HG03280 (cell line): Measurements from ENCODE around the gene SACS.
"Not testable (repeated sequence)": the region's sequence is repeated elsewhere in the genome, so short reads cannot be mapped to it uniquely, and the experiment has no call there.

ENCODE experiments used
- ATAC-seq: cut with Tn5 transposase; IDR thresholded peaks from one replicate; pipeline ENCODE4 v1.9.1; 2021; ENCODE audit warnings: mild to moderate bottlenecking, moderate library complexity; ENCODE audit not compliant: unreplicated experiment

SACS gene

DNA sequence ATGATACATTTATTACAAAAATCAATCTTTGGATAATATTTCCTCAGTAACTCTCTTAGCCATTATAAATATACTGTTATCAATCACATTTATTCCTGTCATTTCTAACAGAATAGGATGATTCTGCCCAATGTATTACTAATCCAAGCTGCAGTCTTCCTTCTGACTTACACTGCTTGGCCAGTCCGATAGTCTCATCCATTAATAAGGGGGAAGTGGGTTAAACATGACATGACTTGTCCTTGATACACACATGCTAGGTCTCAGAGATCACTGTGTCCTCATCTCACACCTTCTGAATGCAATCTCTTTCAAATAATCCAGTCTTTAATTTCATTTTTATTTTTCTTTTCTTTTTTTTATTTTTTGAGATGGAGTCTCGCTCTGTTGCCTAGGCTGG is 18.8 kb downstream of the SACS start:
- ATAC-seq, result no peak

DNA sequence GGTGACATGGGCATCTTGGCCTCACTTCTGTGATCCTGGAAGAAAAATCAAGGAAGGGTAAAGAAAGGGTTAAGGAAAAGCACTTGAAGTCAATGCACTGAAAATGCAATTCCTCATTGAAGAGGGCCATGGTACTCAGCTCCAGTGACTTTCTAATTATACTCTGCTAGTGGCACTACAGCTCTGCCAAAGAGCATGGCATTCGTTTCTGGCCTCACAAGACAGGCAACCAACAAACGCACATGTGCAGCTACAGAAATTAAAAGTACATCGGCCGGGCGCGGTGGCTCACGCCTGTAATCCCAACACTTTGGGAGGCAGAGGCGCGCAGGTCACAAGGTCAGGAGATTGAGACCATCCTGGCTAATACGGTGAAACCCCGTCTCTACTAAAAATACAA is 21.8 kb downstream of the SACS start:
- no peak for ATAC-seq

DNA sequence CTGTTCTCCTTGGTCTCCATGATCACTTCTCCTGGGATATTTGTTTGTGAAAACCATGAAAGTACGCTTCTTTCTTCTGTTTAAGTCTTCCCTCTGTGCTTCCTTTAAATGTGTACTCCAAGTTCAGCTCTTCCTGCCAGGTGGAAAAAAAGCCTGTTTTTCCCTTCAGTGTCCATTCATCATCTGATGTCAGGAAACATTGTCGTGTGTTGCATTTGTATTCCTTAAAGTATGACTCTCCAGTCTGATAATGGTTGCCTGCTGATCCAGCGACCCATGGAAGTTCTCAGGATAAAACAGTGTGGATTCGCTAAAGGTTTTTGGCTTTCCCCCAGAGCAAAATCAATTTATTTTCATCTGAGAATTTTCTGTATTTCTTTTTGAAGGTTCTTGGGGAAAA is 22.3 kb downstream of the SACS start:
- ATAC-seq, result no peak

DNA sequence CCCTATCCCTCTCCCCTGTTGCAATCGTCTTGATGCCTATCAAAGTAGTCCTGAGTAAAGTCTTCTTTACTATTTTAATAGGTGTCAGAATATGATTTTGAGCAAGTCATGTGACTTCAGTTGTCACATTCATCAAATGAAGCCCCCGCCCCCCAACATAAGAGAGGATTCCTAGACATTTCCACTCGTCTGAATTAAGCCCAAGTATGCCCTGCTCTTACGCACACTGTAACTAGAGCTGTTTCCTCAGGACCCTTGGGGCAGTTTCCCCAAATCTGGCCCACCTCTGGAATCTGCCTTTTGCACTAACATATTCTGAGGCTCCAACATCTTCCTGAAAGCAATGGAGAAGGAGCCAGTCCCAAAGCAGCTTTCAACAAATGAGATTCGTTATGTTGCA is 25.5 kb downstream of the SACS start:
- ATAC-seq, result no peak

DNA sequence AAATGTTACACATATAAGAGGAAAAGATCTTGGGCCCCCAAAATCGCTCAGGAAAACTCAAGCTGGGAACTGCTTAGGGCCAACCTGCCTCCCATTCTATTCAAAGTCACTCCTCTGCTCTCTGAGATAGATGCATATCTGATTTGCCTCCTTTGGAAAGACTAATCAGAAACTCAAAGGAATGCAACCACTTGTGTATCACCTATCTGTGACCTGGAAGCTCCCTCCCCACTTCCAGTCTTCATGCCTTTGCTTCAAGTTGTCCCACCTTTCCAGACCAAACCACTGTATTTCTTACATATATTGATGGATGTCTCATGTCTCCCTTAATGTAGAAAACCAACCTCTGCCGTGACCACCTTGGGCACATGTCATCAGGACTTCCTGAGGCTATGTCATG is 32.3 kb downstream of the SACS start:
- ATAC-seq, result not testable (repeated sequence)

DNA sequence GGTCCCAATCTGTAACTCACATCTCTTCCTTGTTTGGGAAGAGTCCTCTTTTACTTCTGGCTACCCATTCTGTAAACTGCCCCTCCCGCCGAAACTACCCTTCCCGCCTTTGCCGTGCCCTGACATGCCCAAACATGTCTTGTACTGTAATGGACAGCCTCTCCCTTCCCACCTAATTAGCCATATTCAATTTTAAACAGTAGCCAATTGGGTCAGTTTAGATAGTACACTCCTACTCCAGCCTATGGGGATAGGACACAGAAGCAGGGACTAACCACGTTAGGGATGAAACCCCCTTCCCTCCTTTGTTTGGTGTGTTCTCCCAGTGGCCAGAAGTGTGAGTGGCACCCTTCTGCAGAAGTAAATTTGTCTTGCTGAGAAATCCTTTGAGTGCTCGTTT is 34.2 kb downstream of the SACS start:
- ATAC-seq, result no peak

DNA sequence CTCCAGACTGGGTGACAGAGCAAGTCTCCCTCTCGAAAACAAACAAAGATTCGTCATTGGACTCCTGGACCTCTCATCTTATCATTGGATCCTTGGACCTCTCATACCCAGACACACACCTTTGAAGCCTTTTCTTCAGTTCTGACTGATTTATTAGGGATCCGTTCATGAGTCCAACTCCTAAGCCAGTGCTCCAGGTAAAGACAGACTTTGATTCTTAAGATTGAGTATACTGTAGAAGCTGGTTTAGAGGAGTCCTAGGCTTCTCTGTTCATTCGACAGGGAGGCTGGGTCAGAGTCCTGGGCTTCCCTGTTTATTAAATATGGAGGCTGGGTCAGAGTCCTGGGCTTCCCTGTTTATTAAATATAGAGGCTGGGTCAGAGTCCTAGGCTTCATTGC is 38.7 kb downstream of the SACS start:
- ATAC-seq, result no peak

DNA sequence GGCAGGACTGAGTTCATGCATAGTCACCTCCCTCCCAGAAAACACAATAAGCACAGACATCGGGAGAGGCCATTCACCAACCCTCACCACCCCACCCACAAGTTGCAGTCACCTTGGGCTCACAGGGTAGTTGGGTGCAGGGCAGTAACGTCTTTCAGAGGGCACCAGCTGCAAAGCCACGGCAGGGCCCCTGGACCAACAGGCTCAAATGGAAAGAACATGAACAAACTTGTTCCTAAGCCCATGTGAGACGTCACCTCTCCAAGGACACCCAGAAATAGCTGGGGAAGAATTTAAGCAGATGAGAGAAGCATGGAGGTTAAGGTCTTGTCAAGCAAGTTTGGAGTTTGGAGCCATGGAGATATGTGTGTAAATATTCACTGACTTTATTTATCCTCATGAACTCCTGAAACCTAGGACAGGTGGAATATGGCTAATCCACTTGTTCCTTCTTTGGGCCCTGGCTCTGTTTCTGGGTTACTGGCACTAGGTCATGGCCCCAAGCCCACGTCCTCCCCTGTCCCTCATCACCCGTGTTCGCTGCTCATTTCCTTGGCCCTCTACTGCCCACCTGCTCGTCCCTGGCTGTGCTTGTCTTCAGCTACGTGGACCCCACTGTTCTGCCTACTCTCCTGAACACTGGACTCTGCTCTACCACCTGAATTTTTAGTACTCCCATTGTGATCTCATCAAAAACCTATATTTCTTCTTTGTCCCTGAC is 40.4 kb downstream of the SACS start:
- no peak for ATAC-seq

DNA sequence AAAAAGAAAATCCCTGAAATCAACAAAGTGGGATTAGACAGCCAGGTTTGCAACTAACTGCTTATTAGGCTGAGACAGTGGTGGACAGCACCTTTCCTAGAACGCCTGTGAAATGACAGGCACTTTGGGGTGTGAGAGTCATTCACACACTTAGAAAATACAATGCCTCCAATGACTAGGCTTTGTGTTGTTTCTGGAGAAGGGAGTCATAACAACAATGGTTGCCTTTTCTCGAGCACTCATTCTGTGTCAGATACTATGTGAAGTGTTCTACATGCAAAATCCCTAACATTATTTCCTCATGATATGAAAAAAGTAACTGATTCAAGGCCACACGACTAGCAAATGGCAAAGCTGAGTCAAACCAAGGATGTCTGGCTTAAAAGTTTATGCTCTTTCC is 41.2 kb downstream of the SACS start:
- ATAC-seq, result no peak

DNA sequence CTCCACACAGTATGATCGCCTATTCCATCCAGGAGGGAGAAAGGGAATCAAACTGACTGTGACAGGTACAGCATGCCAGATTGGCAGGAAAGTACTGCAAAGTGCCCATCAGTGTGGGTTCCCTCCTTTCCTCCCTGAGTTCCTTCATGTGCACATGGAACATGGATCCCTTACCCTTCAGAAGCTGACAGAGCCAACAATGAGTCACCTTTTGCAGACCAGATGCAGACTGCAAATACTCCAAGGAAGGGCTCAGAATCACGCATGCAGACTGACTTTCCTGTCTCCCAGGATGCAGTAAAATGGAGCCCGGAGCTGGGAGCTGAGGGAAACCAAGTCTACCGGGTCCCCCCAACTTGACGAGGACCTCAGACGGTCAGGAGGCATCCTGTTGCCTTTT is 41.8 kb downstream of the SACS start:
- ATAC-seq, result no peak

DNA sequence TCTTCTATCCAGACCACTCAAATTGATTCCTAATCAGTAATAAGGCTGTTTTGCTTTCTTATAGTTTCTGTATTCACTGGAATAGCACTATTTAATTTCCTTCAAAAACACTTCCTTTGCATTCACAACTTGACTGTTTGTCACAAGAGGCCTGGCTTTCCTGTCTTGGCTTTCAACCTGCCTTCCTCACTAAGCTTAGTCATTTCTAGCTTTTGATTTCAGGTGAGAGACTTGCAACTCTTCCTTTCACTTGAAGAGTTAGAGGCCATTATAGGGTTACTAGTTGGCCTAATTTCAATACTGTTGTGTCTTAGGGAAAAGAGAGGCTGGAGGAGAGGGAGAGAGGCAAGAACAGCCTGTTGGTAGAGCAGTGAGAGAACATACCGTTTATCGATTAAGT is 47.0 kb downstream of the SACS start:
- ATAC-seq, result no peak

DNA sequence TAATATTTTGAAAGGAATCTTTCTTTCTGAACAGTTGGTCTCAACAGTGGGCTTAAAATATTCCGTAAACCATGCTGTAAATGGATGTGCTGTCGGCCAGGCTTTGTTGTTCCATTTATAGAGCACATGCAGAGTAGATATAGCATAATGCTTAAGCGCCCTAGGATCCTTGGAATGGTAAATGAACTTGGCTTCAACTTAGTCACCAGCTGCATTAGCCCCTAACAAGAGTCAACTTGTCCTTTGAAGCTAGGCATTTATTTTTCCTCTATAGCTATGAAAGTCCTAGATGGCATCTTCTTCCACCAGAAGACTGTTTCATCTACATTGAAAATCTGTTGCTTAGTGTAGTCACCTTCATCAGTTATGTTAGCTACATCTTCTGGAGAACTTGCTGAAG is 47.6 kb downstream of the SACS start:
- ATAC-seq, result no peak

DNA sequence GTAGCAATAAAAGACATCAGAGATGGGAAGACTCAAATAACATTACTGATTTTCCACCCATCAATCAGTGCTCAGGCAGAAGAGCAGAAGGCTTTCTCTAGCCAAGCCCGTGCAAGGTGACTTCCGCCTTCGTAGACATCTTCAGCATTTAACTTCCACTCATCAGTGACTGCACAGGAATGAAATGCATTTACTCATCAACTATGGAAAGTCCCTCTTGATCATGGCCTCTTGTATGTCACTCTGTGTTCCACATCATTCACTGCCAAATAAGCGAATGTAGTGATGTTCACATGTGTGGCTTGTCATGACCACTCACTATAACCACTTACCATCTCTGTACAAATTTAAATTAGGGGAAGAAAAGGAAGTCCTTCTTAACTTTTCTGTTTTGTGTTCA is 49.4 kb downstream of the SACS start:
- peak; percentile 64 for ATAC-seq

DNA sequence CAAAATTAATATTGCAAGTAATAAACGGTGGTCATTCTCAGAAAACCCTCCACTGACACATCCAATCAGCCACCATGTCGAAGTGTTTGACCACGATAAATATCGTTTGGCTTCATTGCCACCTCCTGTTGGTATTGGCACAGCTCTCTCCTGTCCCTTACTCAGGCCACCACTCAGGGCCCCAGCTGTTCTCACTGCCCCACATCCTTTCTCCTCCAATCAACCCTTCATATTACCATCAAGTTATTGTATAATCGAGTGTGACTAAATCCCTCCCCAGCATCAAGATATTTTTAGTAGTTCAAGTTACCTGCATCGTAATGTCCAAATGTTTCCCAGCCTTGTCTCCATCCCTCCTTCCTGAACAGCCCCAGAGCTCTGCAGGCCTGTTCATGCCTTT is 50.4 kb downstream of the SACS start:
- no peak for ATAC-seq

DNA sequence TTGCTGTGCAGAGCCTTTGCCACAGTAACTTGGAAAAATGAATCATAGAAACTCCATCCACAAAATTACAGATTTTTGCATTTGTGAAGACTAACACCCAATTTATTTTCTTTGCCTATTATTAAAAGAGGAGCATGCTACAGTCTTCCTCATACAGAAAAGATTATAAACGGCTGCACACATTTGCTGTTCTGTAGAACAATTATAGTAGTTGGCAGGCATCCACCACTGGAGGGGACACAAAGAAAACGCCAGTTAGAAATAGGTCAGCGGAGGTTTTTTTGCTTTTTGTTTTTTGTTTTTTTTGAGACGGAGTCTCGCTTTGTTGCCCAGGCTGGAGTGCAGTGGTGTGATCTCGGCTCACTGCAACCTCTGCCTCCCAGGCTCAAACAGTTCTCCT is 51.6 kb downstream of the SACS start:
- no peak for ATAC-seq

DNA sequence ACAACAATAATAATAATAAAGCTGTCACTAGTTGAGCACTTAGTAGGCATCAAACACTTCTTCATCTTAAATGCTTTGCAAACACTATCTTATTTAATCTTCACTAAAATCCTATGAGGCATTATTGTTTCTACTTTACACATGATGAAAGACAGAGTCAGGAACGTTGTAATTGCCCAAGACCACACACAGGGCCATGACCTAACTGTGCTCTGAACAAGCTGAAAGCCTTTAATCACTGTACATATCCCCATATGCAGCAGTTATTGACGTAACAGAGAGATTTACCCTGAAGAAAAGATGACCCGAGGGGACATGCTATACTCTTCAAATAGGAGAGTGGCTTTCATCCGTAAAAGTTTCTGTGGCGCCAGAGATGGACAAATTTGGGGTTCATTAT is 53.0 kb downstream of the SACS start:
- no peak for ATAC-seq

DNA sequence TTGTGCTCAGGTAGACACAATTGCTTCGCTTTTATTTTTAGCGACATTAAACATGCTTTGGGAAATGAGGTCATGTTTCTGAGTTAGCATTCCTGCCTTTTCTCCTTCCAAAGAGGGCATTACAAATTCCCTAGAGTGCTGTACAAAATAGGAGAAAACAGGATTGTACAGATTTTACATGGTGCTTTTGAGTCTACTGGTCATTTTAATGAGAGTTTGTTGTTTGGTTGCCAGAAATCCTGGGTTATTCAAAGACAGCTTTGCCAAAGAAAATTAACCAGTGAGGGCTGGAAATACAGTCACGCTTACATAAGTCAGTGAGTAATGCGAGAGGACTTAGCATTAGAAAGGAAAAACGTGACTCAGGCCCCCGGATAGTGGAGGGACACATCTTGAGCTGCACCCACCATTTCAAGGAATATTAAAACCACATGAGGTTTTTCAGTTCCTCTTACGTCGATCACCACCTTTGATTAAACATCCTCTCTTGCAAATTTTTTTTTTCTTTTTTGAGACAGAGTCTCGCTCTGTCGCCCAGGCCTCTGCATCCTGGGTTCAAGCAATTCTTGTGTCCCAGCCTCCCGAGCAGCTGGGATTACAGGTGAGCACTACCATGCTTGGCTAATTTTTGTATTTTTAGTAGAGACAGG is 55.4 kb downstream of the SACS start:
- no peak for ATAC-seq

DNA sequence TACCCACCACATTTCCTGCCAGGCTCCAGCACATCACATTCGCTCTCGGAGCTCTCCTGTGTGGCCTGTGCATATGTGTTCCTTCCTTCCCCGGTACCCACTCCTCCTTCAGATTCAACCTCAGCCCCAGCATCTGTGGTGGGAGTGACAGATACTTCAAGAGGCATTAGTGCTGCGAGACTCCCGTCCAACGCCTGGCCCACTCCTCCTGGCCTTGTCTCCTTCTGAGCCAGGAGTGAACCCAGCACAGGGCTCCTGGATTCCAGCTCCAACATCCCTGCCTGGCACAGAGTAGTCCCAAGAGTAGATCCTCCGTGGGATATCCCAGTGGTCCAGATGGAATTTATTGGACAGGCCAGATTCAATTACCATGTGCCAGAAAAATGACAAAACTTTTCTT is 55.9 kb downstream of the SACS start:
- ATAC-seq, result no peak

DNA sequence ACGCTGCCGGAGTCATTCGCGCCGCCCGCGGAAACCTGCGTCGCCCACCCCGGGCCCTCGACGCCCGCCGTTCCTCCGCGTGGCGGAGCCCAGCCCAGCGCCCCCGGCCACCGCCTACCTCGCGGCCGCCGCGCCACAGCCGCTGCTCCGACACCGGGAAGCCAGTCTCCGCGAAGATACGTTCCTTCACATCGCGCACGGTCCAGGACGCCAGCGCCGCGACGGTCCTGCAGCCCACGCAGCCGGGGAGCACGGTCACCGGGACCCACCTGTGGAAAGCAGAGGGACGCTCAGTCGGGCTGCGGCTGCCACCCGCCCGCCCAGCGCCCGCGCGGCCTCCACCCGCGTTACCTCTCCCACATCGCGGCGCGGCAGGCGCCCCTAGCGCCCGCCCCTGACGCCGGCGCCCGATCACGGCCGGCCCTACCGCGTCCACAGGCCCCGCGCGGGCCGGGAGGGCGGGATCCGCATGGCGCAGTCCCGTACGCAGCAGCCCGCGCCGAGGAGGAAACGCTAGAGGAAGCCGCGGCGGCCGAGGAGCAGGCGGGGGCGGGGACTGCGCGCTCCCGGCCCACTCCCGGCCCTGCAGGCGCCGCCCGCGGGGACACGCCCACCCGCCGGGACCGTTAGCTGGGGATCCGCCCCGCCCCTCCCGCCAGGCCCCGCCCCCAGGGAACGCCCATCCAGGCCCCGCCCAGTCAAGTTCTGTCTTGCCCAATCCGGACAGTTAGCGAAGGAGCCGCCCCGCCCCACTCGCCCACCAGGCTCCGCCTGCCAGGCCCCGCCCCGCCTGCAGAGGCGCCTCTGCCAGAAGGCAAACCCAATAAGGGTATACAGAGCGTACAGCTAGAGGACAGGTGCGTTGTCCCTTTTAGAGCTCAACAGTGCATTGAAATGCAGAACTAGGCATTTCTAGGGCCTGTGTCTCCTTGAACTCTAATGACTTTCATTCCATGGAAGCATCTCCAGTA is 58.2 kb downstream of the SACS start:
- ATAC-seq, result peak; percentile 88

DNA sequence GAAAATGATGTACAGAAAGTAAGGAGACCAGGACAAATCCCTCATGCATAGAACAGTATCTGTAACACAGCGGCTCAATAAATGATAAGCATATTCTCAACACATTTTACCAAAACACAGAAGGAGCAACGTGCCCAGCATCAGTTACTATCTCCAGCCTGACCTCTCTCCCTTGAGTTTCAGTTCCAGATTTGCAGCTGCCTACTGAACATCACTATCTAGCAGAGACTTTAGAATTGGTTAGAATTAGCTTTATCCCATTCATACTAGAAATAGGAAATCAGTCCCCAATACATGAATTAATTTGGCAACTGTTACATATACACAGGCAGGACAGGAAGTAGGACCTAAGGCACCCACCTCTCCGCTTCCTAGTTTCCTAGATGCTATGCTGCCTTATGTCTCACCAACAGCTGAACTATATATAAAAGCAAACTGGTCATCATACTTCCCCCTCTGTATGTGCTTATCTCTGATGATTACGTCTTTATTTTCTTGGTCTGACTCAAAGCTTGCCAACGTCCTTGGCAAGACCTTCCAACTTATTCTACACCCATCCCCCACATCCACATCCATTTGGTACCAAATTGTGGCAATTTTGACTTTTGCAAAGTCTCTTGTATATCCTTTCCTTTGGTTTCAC is 61.1 kb downstream of the SACS start:
- ATAC-seq, result no peak

DNA sequence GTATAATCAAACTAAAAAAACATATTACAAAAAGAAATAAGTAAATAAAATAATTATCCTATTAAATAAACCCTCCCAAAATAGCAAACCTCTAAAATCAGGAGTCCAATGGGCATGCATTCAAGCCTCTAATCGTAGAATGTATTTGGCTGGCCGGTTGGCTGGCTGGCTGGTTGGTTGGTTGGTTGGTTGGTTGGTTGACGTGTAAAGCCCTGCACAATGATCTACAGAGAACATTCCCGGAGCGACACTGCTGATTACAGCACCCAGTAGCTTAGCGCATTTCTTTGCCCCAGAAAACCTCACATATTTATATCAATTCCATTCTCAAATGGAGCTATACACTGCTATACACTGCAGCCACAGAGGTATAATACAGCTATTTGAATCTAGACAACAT is 65.6 kb downstream of the SACS start:
- no peak for ATAC-seq
